HepG2 (cell line): ENCODE results near the gene TM2D3. TPM values are rescaled to one million over a fixed set of nuclear protein-coding genes. Genes with fewer than 3 reads are reported as not detected.

ENCODE experiments used
- ATAC-seq: fragments of 200-7000 bp; cut with Tn5 transposase; 3 replicates; pipeline ENCODE4 v1.9.1; 2020; ENCODE audit warnings: mild to moderate bottlenecking, moderate library complexity
- BruUV-seq: library from RNA; stranded (reverse); fragments of 400-500 nt; replicated peaks from 2 replicates; lab custom pipeline; 2021; lab: Mats Ljungman, UMichigan
- CTCF ChIA-PET: fragments of 300-600 bp; formaldehyde crosslinking; extraction: SDS; loops from one replicate; lab custom pipeline; 2021; ENCODE audit warnings: low total read pairs, inconsistent platforms, low intra/inter-chr PET ratio; lab: Yijun Ruan, JAX
- POLR2A ChIA-PET: fragments of 350-600 bp; sonication (Branson Sonifier 250); formaldehyde crosslinking; loops from one replicate; lab custom pipeline; 2020; ENCODE audit warnings: antibody characterized with exemption, inconsistent platforms; lab: Yijun Ruan, JAX
- DNase-seq: peaks from one replicate; pipeline ENCODE4 v3.0.0-alpha.2; 2015; ENCODE audit warnings: low spot score
- FAIRE-seq: peaks from 3 replicates; lab custom pipeline; 2011; peaks lifted over from hg19 to GRCh38; lab: Jason Lieb, UNC
- H2AFZ ChIP-seq: one replicate; pipeline ENCODE4 v1.6.1; 2011; ENCODE audit warnings: low read length, inconsistent platforms
- H3K27ac ChIP-seq: fragments of 300-600 bp; 3 replicates; pipeline ENCODE4 v1.8.0; 2011; ENCODE audit warnings: mixed run types, mild to moderate bottlenecking, mixed read lengths, low read length, inconsistent platforms; ENCODE audit not compliant: insufficient read depth; ENCODE audit errors: extremely low read length
- H3K27me3 ChIP-seq, 2 experiments: fragments of 200-600 bp in 1 of 2; 2 replicates in 1 of 2; 3 replicates in 1 of 2; pipeline versions ENCODE4 v1.6.0 to v1.8.0; 2011; ENCODE audit warnings: low read length in 2 of 2, mild to moderate bottlenecking in 2 of 2, moderate library complexity in 2 of 2, inconsistent platforms in 1 of 2; ENCODE audit not compliant: insufficient read depth in 2 of 2, control insufficient read depth in 1 of 2
- H3K36me3 ChIP-seq, 2 experiments: fragments of 200-600 bp in 1 of 2; replicated peaks in 1 of 2; 2 replicates in 1 of 2; 3 replicates in 1 of 2; pipeline versions ENCODE4 v1.5.1 to v1.8.0; 2011; ENCODE audit warnings: low read length in 2 of 2, inconsistent platforms in 1 of 2; ENCODE audit not compliant: insufficient read depth in 2 of 2, control insufficient read depth in 1 of 2
- H3K4me1 ChIP-seq: 2 replicates; pipeline ENCODE4 v1.5.1; 2012; ENCODE audit warnings: low read length, inconsistent platforms; ENCODE audit not compliant: insufficient read depth
- H3K4me2 ChIP-seq: 2 replicates; pipeline ENCODE4 v1.6.0; 2011; ENCODE audit warnings: low read depth, low read length, inconsistent platforms
- H3K4me3 ChIP-seq, 3 experiments: fragments of 200-600 bp in 1 of 3; sonication (generic), shearing (Covaris generic) in 1 of 3; replicated peaks in 1 of 3; 2 replicates each; pipeline ENCODE4 v1.5.1; 2011 to 2016; ENCODE audit warnings: low read length in 3 of 3, inconsistent platforms in 2 of 3, low read depth in 2 of 3, mild to moderate bottlenecking in 2 of 3, control low read depth in 1 of 3, mixed read lengths in 1 of 3; ENCODE audit not compliant: insufficient read depth in 1 of 3
- H3K79me2 ChIP-seq: one replicate; pipeline ENCODE4 v1.6.1; 2011; ENCODE audit warnings: low read length, inconsistent platforms; ENCODE audit not compliant: insufficient read depth
- H3K9ac ChIP-seq: 2 replicates; pipeline ENCODE4 v1.6.0; 2011; ENCODE audit warnings: mild to moderate bottlenecking, low read depth, low read length, inconsistent platforms; ENCODE audit not compliant: insufficient read depth
- H3K9me3 ChIP-seq: 2 replicates; pipeline ENCODE4 v1.5.1; 2012; ENCODE audit warnings: mild to moderate bottlenecking, low read length
- H4K20me1 ChIP-seq: 2 replicates; pipeline ENCODE4 v1.6.0; 2011; ENCODE audit warnings: inconsistent platforms, mild to moderate bottlenecking, low read length, moderate library complexity; ENCODE audit not compliant: insufficient read depth
- CBFB ChIP-seq: sonication (generic); formaldehyde crosslinking; IDR thresholded peaks from 2 replicates; pipeline ENCODE4 v1.4.0; 2020; ENCODE audit warnings: missing genetic modification reagents
- CENPX ChIP-seq: sonication (generic); formaldehyde crosslinking; IDR thresholded peaks from 2 replicates; pipeline ENCODE4 v1.9.0; 2021; ENCODE audit warnings: mild to moderate bottlenecking, missing genetic modification reagents, moderate library complexity
- DNMT3B ChIP-seq: conservative IDR thresholded peaks from 2 replicates; pipeline ENCODE4 v1.6.1; 2016; ENCODE audit warnings: missing biosample characterization, control low read depth
- ELF4 ChIP-seq: sonication (generic); formaldehyde crosslinking; IDR thresholded peaks from 2 replicates; pipeline ENCODE4 v1.5.0; 2020; ENCODE audit warnings: missing genetic modification reagents, mild to moderate bottlenecking, moderate library complexity, borderline replicate concordance
- HOMEZ ChIP-seq: IDR thresholded peaks from 2 replicates; pipeline ENCODE4 v1.6.1; 2016; ENCODE audit warnings: low read depth
- PBX2 ChIP-seq: IDR thresholded peaks from 2 replicates; pipeline ENCODE4 v1.6.1; 2016; ENCODE audit warnings: control low read depth
- ZNF18 ChIP-seq: sonication (generic); formaldehyde crosslinking; IDR thresholded peaks from 2 replicates; pipeline ENCODE4 v1.8.0; 2022; ENCODE audit warnings: mild to moderate bottlenecking, missing genetic modification reagents; ENCODE audit not compliant: insufficient replicate concordance
- ZNF251 ChIP-seq: sonication (generic); formaldehyde crosslinking; IDR thresholded peaks from 2 replicates; pipeline ENCODE4 v1.9.0; 2021; ENCODE audit warnings: mild to moderate bottlenecking, missing genetic modification reagents
- ZNF687 ChIP-seq: sonication (generic); formaldehyde crosslinking; IDR thresholded peaks from 2 replicates; pipeline ENCODE4 v1.5.1; 2020; ENCODE audit warnings: mild to moderate bottlenecking, missing genetic modification reagents, moderate library complexity
- ZNF792 ChIP-seq: IDR thresholded peaks from 2 replicates; pipeline ENCODE4 v1.6.1; 2016
- WGBS: methylation state at CpG from one replicate; pipeline ENCODE4 v1.1.6; 2017; ENCODE audit warnings: low lambda C conversion rate; 5-methylcytosine and 5-hydroxymethylcytosine counted together
- in situ Hi-C: cut with HindIII; loops from 2 replicates; pipeline ENCODE4 v1.10.0; 2017; ENCODE audit warnings: low pct_unique_long_range_greater_than_20kb; ENCODE audit not compliant: extremely low pct_ligation_motif_present
- intact Hi-C: fragments of 100-400 bp; cut with micrococcal nuclease; formaldehyde crosslinking; loops from one replicate; pipeline ENCODE4 v1.10.0; 2022; ENCODE audit not compliant: unreplicated experiment
- polyA plus RNA-seq, 8 experiments: library from polyadenylated mRNA; depleted of rRNA in 3 of 8; stranded (reverse) in 7 of 8; unstranded in 1 of 8; fragments of >200 nt; fragmentation: Illumina TruSeq in 4 of 8; extraction: Trizol in 4 of 8; gene quantifications; 2 replicates each; pipeline versions ENCODE4 v1.2.1 to v1.2.3, GENCODE V29; 2011 to 2016; ENCODE audit warnings: low read depth in 4 of 8, missing spikeins in 1 of 8, mixed read lengths in 1 of 8; ENCODE audit not compliant: insufficient read depth in 1 of 8
- total RNA-seq, 5 experiments: library from RNA; depleted of rRNA; stranded (reverse); fragments of >200 nt; fragmentation: Illumina TruSeq; extraction: Trizol; gene quantifications; 2 replicates each; pipeline ENCODE4 v1.2.3, GENCODE V29; 2016; ENCODE audit warnings: low read depth in 1 of 5

The TM2D3 gene
- total and polyA plus RNA-seq, 2 of the 13 experiments (the other 11 are each of a cell fraction or from before 2014, with no cell fraction given), result 31.1 to 72.7 TPM

GRCh38 chr15:101600035-101600434 is 52.1 kb downstream of the TM2D3 start (continued):
- TF ChIP-seq CENPX (no peak), ZNF687 (CRISPR knock-in tag) (peak; percentile 70)

DNA sequence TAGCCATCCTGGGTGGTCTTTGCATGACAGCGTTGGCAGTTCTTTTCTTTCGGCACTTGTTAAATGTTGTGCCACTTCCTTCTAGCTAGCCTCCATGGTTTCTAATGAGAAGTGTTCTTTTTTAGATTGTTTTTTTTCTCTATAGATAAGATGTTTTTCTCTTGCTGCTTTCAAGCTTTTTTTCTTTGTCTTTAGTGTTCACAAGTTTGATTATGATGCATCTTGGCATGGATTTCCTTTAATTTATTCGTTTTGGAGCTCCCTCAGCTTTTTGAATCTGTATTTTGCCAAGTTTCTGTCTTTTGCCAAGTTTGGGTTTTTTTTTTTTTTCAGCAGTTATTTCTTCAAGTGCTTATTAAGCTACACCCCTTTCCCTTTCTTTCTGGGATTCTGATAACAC is 53.1 kb downstream of the TM2D3 start:
- BruUV-seq, result no TSS peak
- Histone ChIP-seq H3K9me3 (peaks cover 17% of the 10 kb centered on the region; the same call in 1 of the 2 replicates), H3K79me2 (no peaks in the 10 kb centered on the region), H3K4me2 (no peak overlapping the region), H3K4me1 (no peaks in the 10 kb centered on the region), H3K9ac (no peak overlapping the region), H2AFZ (no peak overlapping the region), H4K20me1 (no peaks in the 10 kb centered on the region), H3K36me3 (0 out of 5 replicates have a peak, but pooled peaks cover 0 to 3% of the 10 kb centered on the region in 2 experiments), H3K4me3 (no peak overlapping the region), H3K27ac (no peak overlapping the region), H3K27me3 (no peaks in the 10 kb centered on the region; a peak in 1 of 5 replicates)
- ChIA-PET POLR2A (no interaction called here), CTCF (no interaction called here)
- no peak for FAIRE-seq
- WGBS, result 76% methylated on average over 3 of the region's 3 CpGs
- no peak for ATAC-seq
- in situ Hi-C loops (no loop called here), intact Hi-C loops (no loop called here)
- DNase-seq, result no peak
- no peak for TF ChIP-seq DNMT3B (CRISPR knock-in tag)
- no peak for TF ChIP-seq HOMEZ (CRISPR knock-in tag)
- TF ChIP-seq ELF4 (CRISPR knock-in tag), result no peak
- no peak for TF ChIP-seq PBX2 (CRISPR knock-in tag)
- TF ChIP-seq ZNF251 (CRISPR knock-in tag), result no peak
- TF ChIP-seq ZNF792, result no peak
- no peak for TF ChIP-seq CBFB
- TF ChIP-seq ZNF18 (CRISPR knock-in tag), result no peak
